K562 (cell line): Measurements from ENCODE around the gene RINT1. TPM values are rescaled to one million over a fixed set of nuclear protein-coding genes. Genes with fewer than 3 reads are reported as not detected.
A peak's percentile ranks its signal among the peaks of the same experiment; 100 is the strongest.

Source experiments
- CHD7 ChIP-seq: fragments of 200-600 bp; sonication (generic); IDR thresholded peaks from one replicate; pipeline ENCODE4 v1.6.1; 2012; ENCODE audit warnings: mild to moderate bottlenecking, low read depth, low read length, inconsistent platforms
- ELK1 ChIP-seq: sonication (generic); formaldehyde crosslinking; IDR thresholded peaks from 2 replicates; pipeline ENCODE4 v1.8.1; 2022; ENCODE audit warnings: missing genetic modification reagents
- ETV5 ChIP-seq: sonication (generic); formaldehyde crosslinking; IDR thresholded peaks from 2 replicates; pipeline ENCODE4 v1.4.0; 2020; ENCODE audit warnings: low read depth, mild to moderate bottlenecking, missing genetic modification reagents
- EWSR1 ChIP-seq: fragments of 450-650 bp; IDR thresholded peaks from 2 replicates; pipeline ENCODE4 v1.6.1; 2018; ENCODE audit warnings: borderline replicate concordance, mild to moderate bottlenecking, low read depth, moderate library complexity; ENCODE audit not compliant: partially characterized antibody
- MECOM ChIP-seq: fragments of 250-450 bp; sonication (Bioruptor Pico); IDR thresholded peaks from 2 replicates; pipeline ENCODE4 v1.8.0; 2022; ENCODE audit warnings: inconsistent platforms
- PCBP2 ChIP-seq: fragments of 200-400 bp; formaldehyde crosslinking; IDR thresholded peaks from 2 replicates; pipeline ENCODE4 v1.6.1; 2018; ENCODE audit warnings: low read length, low read depth, mild to moderate bottlenecking, moderate library complexity; ENCODE audit not compliant: poor library complexity, severe bottlenecking
- TBP ChIP-seq: optimal IDR thresholded peaks from 2 replicates; pipeline ENCODE3; 2011; ENCODE audit warnings: low read depth, low read length, improper control_type of control experiment
- ZNF133 ChIP-seq: fragments of 250-450 bp; sonication (Bioruptor Pico); IDR thresholded peaks from 2 replicates; pipeline ENCODE4 v1.4.0; 2020; ENCODE audit warnings: mild to moderate bottlenecking
- ZNF592 ChIP-seq: fragments of 450-650 bp; IDR thresholded peaks from 2 replicates; pipeline ENCODE4 v1.6.1; 2017; ENCODE audit warnings: antibody characterized with exemption, mild to moderate bottlenecking
- polyA plus RNA-seq, 8 experiments: library from polyadenylated mRNA; depleted of rRNA in 4 of 8; stranded (reverse) in 5 of 8; unstranded in 3 of 8; fragments of >200 nt; fragmentation: Nextera tagmentation in 2 of 8; fragmentation: Illumina TruSeq in 1 of 8; extraction: Ambion mirVana in 2 of 8; extraction: Trizol in 1 of 8; gene quantifications; 2 replicates each; pipeline versions ENCODE4 v1.2.1 to v1.2.3, GENCODE V29; 2011 to 2014; ENCODE audit warnings: inconsistent platforms in 1 of 8, missing spikeins in 1 of 8
- total RNA-seq, 7 experiments: library from RNA; depleted of rRNA in 6 of 7; stranded (reverse); fragments of >200 nt in 6 of 7; fragmentation: Illumina TruSeq in 2 of 7; extraction: Trizol in 2 of 7; gene quantifications; 2 replicates each; pipeline versions ENCODE4 v1.2.1 to v1.2.3, GENCODE V29; 2011 to 2021; ENCODE audit warnings: low replicate concordance in 1 of 7

Gene RINT1
- total and polyA plus RNA-seq, 9 of the 15 experiments (the other 6 are each of a cell fraction or from before 2014, with no cell fraction given) = 21.3 to 74.3 (median 27.4) TPM

GRCh38 chr7:105487579-105488571, 44.1 kb upstream of the RINT1 start (continued):
- TF ChIP-seq ZNF133 (CRISPR knock-in tag) (no peak), ZNF592 (0 out of 2 replicates have a peak, but pooled peaks have one; percentile 16), MECOM (CRISPR knock-in tag) (no peak), EWSR1 (no peak), PCBP2 (no peak), TBP (no peak), ELK1 (CRISPR knock-in tag) (no peak), ETV5 (CRISPR knock-in tag) (peak; percentile 58; the same call in 1 of the 2 replicates), CHD7 (no peak)
